Nephron (organoid): ENCODE data around the gene PHF11.
A peak's percentile ranks its signal among the peaks of the same experiment; 100 is the strongest.

Experiments used
- H3K27ac Mint-ChIP-seq, 3 experiments: 2 replicates each; pipeline ENCODE4 v1.8.0; 2020; ENCODE audit warnings: mixed read lengths in 3 of 3, mild to moderate bottlenecking in 2 of 3, moderate library complexity in 1 of 3
- H3K27me3 Mint-ChIP-seq: 2 replicates; pipeline ENCODE4 v1.8.0; 2021; ENCODE audit warnings: low read depth, mild to moderate bottlenecking, moderate library complexity, mixed read lengths
- H3K36me3 Mint-ChIP-seq: 2 replicates; pipeline ENCODE4 v1.8.0; 2020; ENCODE audit warnings: low read depth, mixed read lengths
- H3K4me1 Mint-ChIP-seq: 2 replicates; pipeline ENCODE4 v1.8.0; 2020; ENCODE audit warnings: mixed read lengths
- H3K4me3 Mint-ChIP-seq, 3 experiments: 2 replicates each; pipeline ENCODE4 v1.8.0; 2020; ENCODE audit warnings: mild to moderate bottlenecking in 3 of 3, mixed read lengths in 3 of 3, moderate library complexity in 2 of 3
- H3K9me3 Mint-ChIP-seq: 2 replicates; pipeline ENCODE4 v1.8.0; 2020; ENCODE audit warnings: mixed read lengths
- TF ChIP-seq, protein P1 (sequence below), 3 experiments: fragments of 200-600 bp; sonication (generic); IDR thresholded peaks; one replicate each; pipeline ENCODE4 v1.5.0; 2021; ENCODE audit warnings: antibody characterized with exemption in 3 of 3; ENCODE audit not compliant: unreplicated experiment in 3 of 3

Gene PHF11

DNA sequence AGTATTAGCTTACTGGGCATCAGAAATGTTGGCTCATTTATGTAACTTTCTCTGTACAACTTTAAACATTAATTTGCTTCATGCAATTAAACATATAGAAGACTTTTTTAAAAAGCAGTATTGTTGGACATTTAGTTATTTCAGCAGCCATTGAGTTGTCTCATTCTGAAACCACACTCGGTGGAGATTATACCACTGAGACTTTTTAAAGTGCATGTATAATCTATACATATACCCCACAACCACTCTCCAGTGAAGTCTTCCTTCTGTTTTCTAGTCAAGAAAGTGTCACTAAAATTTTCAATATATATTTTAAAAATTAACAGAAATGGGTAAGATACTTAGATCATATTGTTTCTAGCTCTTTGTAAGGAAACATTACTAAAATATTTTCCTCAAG lies 36.2 kb upstream of the PHF11 start:
- no peak overlapping the region for H3K4me3 Mint-ChIP-seq
- H3K27me3 Mint-ChIP-seq: no peaks in the 10 kb centered on the region
- H3K4me1 Mint-ChIP-seq: no peaks in the 10 kb centered on the region
- TF ChIP-seq, protein P1, sequence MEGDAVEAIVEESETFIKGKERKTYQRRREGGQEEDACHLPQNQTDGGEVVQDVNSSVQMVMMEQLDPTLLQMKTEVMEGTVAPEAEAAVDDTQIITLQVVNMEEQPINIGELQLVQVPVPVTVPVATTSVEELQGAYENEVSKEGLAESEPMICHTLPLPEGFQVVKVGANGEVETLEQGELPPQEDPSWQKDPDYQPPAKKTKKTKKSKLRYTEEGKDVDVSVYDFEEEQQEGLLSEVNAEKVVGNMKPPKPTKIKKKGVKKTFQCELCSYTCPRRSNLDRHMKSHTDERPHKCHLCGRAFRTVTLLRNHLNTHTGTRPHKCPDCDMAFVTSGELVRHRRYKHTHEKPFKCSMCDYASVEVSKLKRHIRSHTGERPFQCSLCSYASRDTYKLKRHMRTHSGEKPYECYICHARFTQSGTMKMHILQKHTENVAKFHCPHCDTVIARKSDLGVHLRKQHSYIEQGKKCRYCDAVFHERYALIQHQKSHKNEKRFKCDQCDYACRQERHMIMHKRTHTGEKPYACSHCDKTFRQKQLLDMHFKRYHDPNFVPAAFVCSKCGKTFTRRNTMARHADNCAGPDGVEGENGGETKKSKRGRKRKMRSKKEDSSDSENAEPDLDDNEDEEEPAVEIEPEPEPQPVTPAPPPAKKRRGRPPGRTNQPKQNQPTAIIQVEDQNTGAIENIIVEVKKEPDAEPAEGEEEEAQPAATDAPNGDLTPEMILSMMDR (IDR thresholded peaks at IDR 0.05; ENCODE audit: unreplicated experiment in 3 of 3): no peak
- H3K27ac Mint-ChIP-seq: no peak overlapping the region
- H3K36me3 Mint-ChIP-seq: peaks cover 48% of the 10 kb centered on the region
- H3K9me3 Mint-ChIP-seq: peaks cover 10% of the 10 kb centered on the region

DNA sequence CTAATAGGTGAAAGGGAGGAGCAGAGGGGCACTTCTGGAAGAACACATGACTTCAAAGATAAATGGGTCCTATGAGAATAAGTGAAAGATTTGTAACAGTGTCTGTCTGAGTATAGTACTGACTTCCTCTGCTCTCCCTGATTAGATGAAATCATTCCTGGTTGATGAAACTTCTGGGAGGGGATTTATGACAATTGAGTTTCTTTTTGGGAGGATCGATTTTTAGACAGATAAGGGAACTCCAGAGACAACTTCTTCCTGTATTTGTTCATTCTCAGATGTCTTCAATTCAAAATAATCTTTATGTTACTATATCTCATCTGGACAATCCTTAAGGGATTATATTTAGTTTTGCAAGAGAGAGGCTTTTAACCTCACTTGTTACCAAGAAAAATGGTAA lies 31.7 kb upstream of the PHF11 start:
- H3K27me3 Mint-ChIP-seq: no peaks in the 10 kb centered on the region
- peaks cover 62% of the 10 kb centered on the region for H3K36me3 Mint-ChIP-seq
- H3K4me1 Mint-ChIP-seq: no peaks in the 10 kb centered on the region
- H3K4me3 Mint-ChIP-seq: no peak overlapping the region
- H3K9me3 Mint-ChIP-seq: peaks cover 10% of the 10 kb centered on the region
- H3K27ac Mint-ChIP-seq: no peak overlapping the region
- TF ChIP-seq, protein P1 (IDR thresholded peaks at IDR 0.05; ENCODE audit: unreplicated experiment in 3 of 3): no peak

DNA sequence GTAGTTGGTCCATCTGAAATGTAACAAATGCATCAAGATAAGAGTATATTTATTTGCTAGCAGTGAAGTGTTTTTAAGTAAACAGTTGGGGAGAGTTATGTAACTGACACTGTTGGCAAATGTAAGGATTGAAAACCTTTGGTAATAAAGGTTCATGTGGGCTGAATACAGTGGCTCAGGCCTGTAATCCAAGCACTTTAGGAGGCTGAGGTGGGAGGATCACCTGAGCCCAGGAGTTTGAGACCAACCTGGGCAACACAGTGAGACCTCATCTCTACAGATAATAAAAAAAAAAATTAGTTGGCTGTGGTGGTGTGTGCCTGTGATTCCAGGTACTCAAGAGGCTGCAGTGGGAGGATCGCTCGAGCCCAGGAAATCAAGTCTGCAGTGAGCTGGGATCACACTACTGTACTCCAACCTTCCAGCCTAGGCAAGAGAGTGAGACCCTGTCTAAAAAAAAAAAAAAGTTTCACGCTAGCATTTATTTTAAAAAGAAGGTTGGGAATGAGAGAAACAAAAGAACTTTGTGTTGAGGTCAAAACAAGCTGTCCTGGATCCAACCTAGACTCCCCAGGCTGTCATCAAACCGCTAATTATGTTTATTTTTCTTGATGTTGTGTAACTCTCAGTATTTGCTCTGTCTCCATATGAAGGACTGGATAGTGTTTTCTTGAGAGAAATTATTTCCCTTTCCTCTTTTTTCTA lies 31.0 kb upstream of the PHF11 start:
- TF ChIP-seq, protein P1 (IDR thresholded peaks at IDR 0.05; ENCODE audit: unreplicated experiment in 3 of 3): no peak
- Mint-ChIP-seq H3K27me3 (no peaks in the 10 kb centered on the region), H3K4me1 (no peaks in the 10 kb centered on the region), H3K36me3 (peaks cover 67% of the 10 kb centered on the region), H3K4me3 (no peak overlapping the region), H3K9me3 (peaks cover 10% of the 10 kb centered on the region), H3K27ac (no peak overlapping the region)

DNA sequence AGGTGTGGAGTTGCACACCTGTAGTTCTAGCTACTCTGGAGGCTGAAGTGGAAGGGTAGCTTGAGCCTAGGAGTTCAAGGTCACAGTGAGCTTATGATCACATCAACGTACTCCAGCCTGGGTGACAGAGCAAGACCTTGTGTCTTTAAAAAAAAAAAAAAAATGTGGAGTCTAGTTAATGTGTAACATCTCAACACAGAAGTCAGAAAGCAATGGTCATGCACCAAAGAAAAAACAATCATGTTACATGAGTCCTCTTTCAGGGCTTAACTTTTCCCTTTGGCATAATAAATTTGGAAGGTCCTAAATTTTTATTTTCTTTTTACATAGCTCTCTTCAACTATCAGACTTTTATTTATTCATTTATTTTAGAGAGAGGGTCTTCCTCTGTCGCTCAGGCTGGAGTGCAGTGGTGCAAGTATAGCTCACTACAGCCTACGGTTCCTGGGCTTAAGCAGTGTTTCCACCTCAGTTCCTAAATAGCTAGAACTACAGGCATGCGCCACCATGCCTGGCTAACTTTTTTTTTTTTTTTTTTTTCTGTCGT lies 29.4 kb upstream of the PHF11 start:
- H3K4me1 Mint-ChIP-seq: no peaks in the 10 kb centered on the region
- peak overlapping the region; percentile 82 to 96 (median 93) for H3K27ac Mint-ChIP-seq
- no peaks in the 10 kb centered on the region for H3K27me3 Mint-ChIP-seq
- TF ChIP-seq, protein P1 (IDR thresholded peaks at IDR 0.05; ENCODE audit: unreplicated experiment in 3 of 3): no peak
- peak overlapping the region in 1 of 3 experiments; percentile 38 for H3K4me3 Mint-ChIP-seq
- peaks cover 10% of the 10 kb centered on the region for H3K9me3 Mint-ChIP-seq
- H3K36me3 Mint-ChIP-seq: peaks cover 61% of the 10 kb centered on the region

DNA sequence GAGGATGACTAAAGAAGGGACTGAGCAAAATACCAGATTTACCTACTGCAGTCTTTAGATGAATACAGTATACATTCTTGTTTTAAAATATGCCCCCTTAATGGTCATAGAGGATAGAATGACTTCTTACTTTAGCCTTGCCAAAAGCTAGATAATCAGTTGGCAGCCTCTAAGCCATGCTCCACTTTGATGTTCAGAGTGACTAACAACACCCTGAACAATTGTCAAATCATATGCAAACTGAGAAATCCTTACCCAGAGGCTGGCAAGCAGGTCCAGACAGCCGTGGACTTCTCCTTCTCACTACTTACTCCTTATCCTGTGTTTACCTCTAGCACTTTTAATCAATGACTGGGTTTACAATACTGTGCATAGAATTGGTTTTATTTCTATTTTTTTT lies 23.6 kb upstream of the PHF11 start:
- Mint-ChIP-seq H3K36me3 (peaks cover 47% of the 10 kb centered on the region), H3K27me3 (no peaks in the 10 kb centered on the region), H3K27ac (no peak overlapping the region), H3K4me3 (no peak overlapping the region), H3K9me3 (no peaks in the 10 kb centered on the region), H3K4me1 (no peaks in the 10 kb centered on the region)
- TF ChIP-seq, protein P1 (IDR thresholded peaks at IDR 0.05; ENCODE audit: unreplicated experiment in 3 of 3): no peak

DNA sequence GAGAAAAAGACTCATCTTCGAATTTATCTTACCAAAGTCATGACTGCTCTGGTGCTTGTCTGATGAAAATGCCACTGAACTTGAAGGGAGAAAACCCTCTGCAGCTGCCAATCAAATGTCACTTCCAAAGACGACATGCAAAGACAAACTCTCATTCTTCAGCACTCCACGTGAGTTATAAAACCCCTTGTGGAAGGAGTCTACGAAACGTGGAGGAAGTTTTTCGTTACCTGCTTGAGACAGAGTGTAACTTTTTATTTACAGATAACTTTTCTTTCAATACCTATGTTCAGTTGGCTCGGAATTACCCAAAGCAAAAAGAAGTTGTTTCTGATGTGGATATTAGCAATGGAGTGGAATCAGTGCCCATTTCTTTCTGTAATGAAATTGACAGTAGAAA lies 19.2 kb upstream of the PHF11 start:
- TF ChIP-seq, protein P1 (IDR thresholded peaks at IDR 0.05; ENCODE audit: unreplicated experiment in 3 of 3): no peak
- no peaks in the 10 kb centered on the region for H3K4me1 Mint-ChIP-seq
- H3K4me3 Mint-ChIP-seq: no peak overlapping the region
- H3K9me3 Mint-ChIP-seq: no peaks in the 10 kb centered on the region
- no peaks in the 10 kb centered on the region for H3K27me3 Mint-ChIP-seq
- H3K36me3 Mint-ChIP-seq: peaks cover 32% of the 10 kb centered on the region
- no peak overlapping the region for H3K27ac Mint-ChIP-seq
